ENCODE measurements around the gene AP2B1. TPM values are rescaled to one million over a fixed set of nuclear protein-coding genes. Genes with fewer than 3 reads are reported as not detected.

AP2B1 gene
- total RNA-seq, 2 experiments from 2014 or later, result 28.9 to 76.0 TPM

DNA sequence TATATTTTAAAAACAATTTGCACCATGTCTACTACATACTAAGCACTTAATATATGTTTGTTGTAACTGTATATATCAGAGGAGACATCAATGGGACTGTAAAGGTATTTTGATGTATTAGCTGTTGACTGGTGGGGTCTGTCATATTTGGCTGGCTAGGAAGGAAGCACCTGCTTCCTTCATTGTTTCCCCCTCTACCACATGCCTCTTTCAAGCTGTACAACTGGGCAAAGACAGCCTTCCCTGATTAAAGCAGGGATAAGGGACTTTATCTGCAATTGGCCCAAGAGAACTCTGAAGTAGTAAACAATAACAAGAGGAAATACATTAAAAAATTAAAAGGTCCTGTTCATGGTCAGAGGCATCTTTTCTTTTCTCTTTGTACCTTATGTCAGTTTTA lies 44.1 kb upstream of the AP2B1 start:
- no peak for DNase-seq (ENCODE audit: low spot score)
- Histone ChIP-seq H3K9me2 (ENCODE audit: insufficient read depth, low read length) (no peaks in the 10 kb centered on the region), H3K4me2 (ENCODE audit: low read length) (no peak overlapping the region), H2AFZ (ENCODE audit: low read length) (no peak overlapping the region), H3K79me2 (ENCODE audit: insufficient read depth, low read depth, low read length) (no peaks in the 10 kb centered on the region), H3K27ac (ENCODE audit: low read depth, low read length, poor library complexity, severe bottlenecking) (no peak overlapping the region), H3K4me3 (ENCODE audit: low read depth, low read length, poor library complexity, severe bottlenecking) (no peak overlapping the region), H3K9me3 (ENCODE audit: low read length) (no peaks in the 10 kb centered on the region), H4K20me1 (ENCODE audit: insufficient read depth, low read length) (no peaks in the 10 kb centered on the region), H3K36me3 (ENCODE audit: insufficient read depth, low read length) (no peaks in the 10 kb centered on the region), H3K4me1 (ENCODE audit: insufficient read depth, low read length, poor library complexity, severe bottlenecking) (peaks cover 19% of the 10 kb centered on the region)
- ChIA-PET CTCF (ENCODE audit: unreplicated experiment) (no interaction called here), POLR2A (no interaction called here)
- BruUV-seq (replicated peaks), result no TSS peak
- TF ChIP-seq, protein P1, sequence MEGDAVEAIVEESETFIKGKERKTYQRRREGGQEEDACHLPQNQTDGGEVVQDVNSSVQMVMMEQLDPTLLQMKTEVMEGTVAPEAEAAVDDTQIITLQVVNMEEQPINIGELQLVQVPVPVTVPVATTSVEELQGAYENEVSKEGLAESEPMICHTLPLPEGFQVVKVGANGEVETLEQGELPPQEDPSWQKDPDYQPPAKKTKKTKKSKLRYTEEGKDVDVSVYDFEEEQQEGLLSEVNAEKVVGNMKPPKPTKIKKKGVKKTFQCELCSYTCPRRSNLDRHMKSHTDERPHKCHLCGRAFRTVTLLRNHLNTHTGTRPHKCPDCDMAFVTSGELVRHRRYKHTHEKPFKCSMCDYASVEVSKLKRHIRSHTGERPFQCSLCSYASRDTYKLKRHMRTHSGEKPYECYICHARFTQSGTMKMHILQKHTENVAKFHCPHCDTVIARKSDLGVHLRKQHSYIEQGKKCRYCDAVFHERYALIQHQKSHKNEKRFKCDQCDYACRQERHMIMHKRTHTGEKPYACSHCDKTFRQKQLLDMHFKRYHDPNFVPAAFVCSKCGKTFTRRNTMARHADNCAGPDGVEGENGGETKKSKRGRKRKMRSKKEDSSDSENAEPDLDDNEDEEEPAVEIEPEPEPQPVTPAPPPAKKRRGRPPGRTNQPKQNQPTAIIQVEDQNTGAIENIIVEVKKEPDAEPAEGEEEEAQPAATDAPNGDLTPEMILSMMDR (conservative IDR thresholded peaks at IDR 0.05; ENCODE audit: low read length), result no peak
- TF ChIP-seq EZH2phosphoT487 (IDR thresholded peaks at IDR 0.05; ENCODE audit: borderline replicate concordance, low read depth, low read length), result no peak
- intact Hi-C loops (cut with micrococcal nuclease; ENCODE audit: unreplicated experiment), result loop anchor here (5.0 kb wide), 1 partner anchor 204 kb away; no protein-coding TSS in a partner anchor

DNA sequence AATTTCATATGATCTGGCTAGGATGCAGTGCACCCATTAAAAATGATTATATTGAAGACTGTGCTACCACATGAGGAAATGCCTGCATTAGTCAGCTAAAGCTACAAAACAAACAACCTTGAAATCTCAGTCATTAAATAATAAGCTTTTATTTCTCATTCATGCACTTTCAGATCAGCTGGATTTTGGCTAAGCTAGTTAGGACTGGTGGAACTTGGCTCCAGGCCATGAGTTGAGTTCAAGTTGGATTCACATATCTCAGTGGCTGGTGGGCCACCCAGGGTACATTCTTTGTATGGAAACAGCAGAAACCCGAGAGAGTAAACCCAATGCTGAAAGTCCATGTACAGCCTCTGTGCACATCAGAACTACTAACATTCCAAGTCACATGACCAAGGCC lies 43.3 kb upstream of the AP2B1 start:
- intact Hi-C loops (cut with micrococcal nuclease; ENCODE audit: unreplicated experiment), result loop anchor here (5.0 kb wide), 1 partner anchor 203 kb away; no protein-coding TSS in a partner anchor
- no peak for DNase-seq (ENCODE audit: low spot score)
- H3K79me2 ChIP-seq (ENCODE audit: insufficient read depth, low read depth, low read length), result no peaks in the 10 kb centered on the region
- H3K9me3 ChIP-seq (ENCODE audit: low read length), result no peaks in the 10 kb centered on the region
- H3K9me2 ChIP-seq (ENCODE audit: insufficient read depth, low read length), result no peaks in the 10 kb centered on the region
- no TSS peak for BruUV-seq (replicated peaks)
- peaks cover 19% of the 10 kb centered on the region for H3K4me1 ChIP-seq (ENCODE audit: insufficient read depth, low read length, poor library complexity, severe bottlenecking)
- no peak for TF ChIP-seq EZH2phosphoT487 (IDR thresholded peaks at IDR 0.05; ENCODE audit: borderline replicate concordance, low read depth, low read length)
- TF ChIP-seq, protein P1 (conservative IDR thresholded peaks at IDR 0.05; ENCODE audit: low read length), result no peak
- CTCF ChIA-PET (ENCODE audit: unreplicated experiment), result no interaction called here
- no peaks in the 10 kb centered on the region for H4K20me1 ChIP-seq (ENCODE audit: insufficient read depth, low read length)
- no peak overlapping the region for H3K4me2 ChIP-seq (ENCODE audit: low read length)
- H3K4me3 ChIP-seq (ENCODE audit: low read depth, low read length, poor library complexity, severe bottlenecking), result no peak overlapping the region
- H3K27ac ChIP-seq (ENCODE audit: low read depth, low read length, poor library complexity, severe bottlenecking), result no peak overlapping the region
- no peak overlapping the region for H2AFZ ChIP-seq (ENCODE audit: low read length)
- POLR2A ChIA-PET, result no interaction called here
- H3K36me3 ChIP-seq (ENCODE audit: insufficient read depth, low read length), result no peaks in the 10 kb centered on the region

DNA sequence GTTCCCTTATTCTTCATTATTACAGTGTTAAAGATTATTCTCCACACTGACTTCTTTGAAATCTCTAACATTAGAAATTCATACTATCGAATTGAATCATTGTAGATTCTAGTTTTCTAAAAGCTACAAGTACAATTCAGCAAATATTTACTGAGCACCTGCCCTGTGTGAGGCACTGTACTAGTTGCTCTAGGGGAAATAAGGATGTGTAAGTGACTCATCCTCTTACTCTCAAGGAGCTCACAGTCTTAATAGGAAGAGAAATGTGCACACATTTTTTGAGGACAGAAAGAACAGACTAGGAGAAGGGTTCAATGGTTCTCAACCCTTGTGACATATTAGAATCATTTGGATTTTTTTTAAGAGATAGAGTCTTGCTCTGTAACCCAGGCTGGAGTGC lies 42.0 kb upstream of the AP2B1 start:
- TF ChIP-seq EZH2phosphoT487 (IDR thresholded peaks at IDR 0.05; ENCODE audit: borderline replicate concordance, low read depth, low read length), result no peak
- TF ChIP-seq, protein P1 (conservative IDR thresholded peaks at IDR 0.05; ENCODE audit: low read length), result no peak
- Histone ChIP-seq H3K9me3 (ENCODE audit: low read length) (no peaks in the 10 kb centered on the region), H3K27ac (ENCODE audit: low read depth, low read length, poor library complexity, severe bottlenecking) (no peak overlapping the region), H3K4me2 (ENCODE audit: low read length) (no peak overlapping the region), H3K9me2 (ENCODE audit: insufficient read depth, low read length) (no peaks in the 10 kb centered on the region), H4K20me1 (ENCODE audit: insufficient read depth, low read length) (no peaks in the 10 kb centered on the region), H3K4me3 (ENCODE audit: low read depth, low read length, poor library complexity, severe bottlenecking) (no peak overlapping the region), H3K79me2 (ENCODE audit: insufficient read depth, low read depth, low read length) (no peaks in the 10 kb centered on the region), H2AFZ (ENCODE audit: low read length) (no peak overlapping the region), H3K4me1 (ENCODE audit: insufficient read depth, low read length, poor library complexity, severe bottlenecking) (peaks cover 12% of the 10 kb centered on the region), H3K36me3 (ENCODE audit: insufficient read depth, low read length) (no peaks in the 10 kb centered on the region)
- CTCF ChIA-PET (ENCODE audit: unreplicated experiment), result no interaction called here
- no peak for DNase-seq (ENCODE audit: low spot score)
- BruUV-seq (replicated peaks), result no TSS peak
- intact Hi-C loops (cut with micrococcal nuclease; ENCODE audit: unreplicated experiment), result no loop called here
- POLR2A ChIA-PET, result interaction anchor here (1.0 kb wide), 1 partner anchor 8 kb away, joined by 4 read pairs; no protein-coding TSS in a partner anchor
